HEK293T (cell line): ENCODE measurements around the gene RPS6KA1.

ENCODE experiments used
- BHLHE40 ChIP-seq: fragments of 450-650 bp; IDR thresholded peaks from 2 replicates; pipeline ENCODE4 v1.6.1; 2016; ENCODE audit warnings: mild to moderate bottlenecking, moderate library complexity, borderline replicate concordance
- ELF4 ChIP-seq: fragments of 450-650 bp; IDR thresholded peaks from 2 replicates; pipeline ENCODE4 v1.6.1; 2017; ENCODE audit warnings: antibody characterized with exemption
- TARDBP ChIP-seq: fragments of 450-650 bp; IDR thresholded peaks from 2 replicates; pipeline ENCODE4 v1.6.1; 2016

DNA sequence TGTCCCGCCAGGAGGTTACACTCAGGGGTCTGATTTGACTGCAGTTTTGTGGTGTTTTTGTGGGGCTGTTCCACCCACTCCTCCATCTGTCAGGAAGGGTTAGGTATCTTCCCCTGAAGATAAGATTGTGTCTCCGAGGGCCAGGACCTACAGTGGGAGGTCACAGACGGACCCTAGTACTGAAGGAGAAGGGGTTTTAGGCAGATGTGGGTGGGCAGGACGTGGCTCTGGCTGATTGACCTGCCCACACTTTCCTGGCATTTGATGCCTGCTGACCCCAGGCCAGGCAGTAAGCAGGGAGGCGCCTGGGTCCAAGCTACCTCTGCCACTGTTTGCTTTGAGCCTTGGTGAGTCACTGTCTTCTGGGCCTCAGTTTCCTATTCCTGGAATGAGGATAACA lies 13.9 kb downstream of the RPS6KA1 start:
- TF ChIP-seq TARDBP (no peak), ELF4 (no peak), BHLHE40 (no peak)
